GM12878 (cell line): ENCODE data around the gene PRR5L. TPM values are rescaled to one million over a fixed set of nuclear protein-coding genes. Genes with fewer than 3 reads are reported as not detected.

Experiments
- ATAC-seq: fragments of 200-7000 bp; cut with Tn5 transposase; 3 replicates; pipeline ENCODE4 v1.9.1; 2020; ENCODE audit warnings: mild to moderate bottlenecking, moderate library complexity
- BruUV-seq: library from RNA; stranded (reverse); fragments of 400-500 nt; replicated peaks from 2 replicates; lab custom pipeline; 2021; lab: Mats Ljungman, UMichigan
- CTCF ChIA-PET: fragments of 300-600 bp; sonication (Branson Sonifier 250); formaldehyde crosslinking; extraction: SDS; loops from one replicate; lab custom pipeline; 2021; ENCODE audit warnings: inconsistent platforms; lab: Yijun Ruan, JAX
- POLR2A ChIA-PET: fragments of 350-600 bp; formaldehyde crosslinking; extraction: SDS; loops from one replicate; lab custom pipeline; 2021; ENCODE audit warnings: inconsistent platforms; lab: Charles Lee
- RAD21 ChIA-PET: fragments of 300-600 bp; sonication (Branson Sonifier 250); formaldehyde crosslinking; loops from one replicate; lab custom pipeline; 2023; ENCODE audit warnings: antibody characterized with exemption; ENCODE audit not compliant: unreplicated experiment; lab: Charles Lee
- SMC1A ChIA-PET: fragments of 300-600 bp; sonication (Branson Sonifier 250); formaldehyde crosslinking; loops from one replicate; lab custom pipeline; 2023; ENCODE audit not compliant: unreplicated experiment, uncharacterized antibody; lab: Charles Lee
- DNase-seq: peaks from one replicate; pipeline ENCODE4 v3.0.0-alpha.2; 2011; ENCODE audit warnings: low read depth, low spot score
- FAIRE-seq: peaks from 3 replicates; lab custom pipeline; 2011; peaks lifted over from hg19 to GRCh38; lab: Jason Lieb, UNC
- H2AFZ ChIP-seq: 2 replicates; pipeline ENCODE4 v1.6.0; 2011; ENCODE audit warnings: low read depth, low read length, control low read depth; ENCODE audit not compliant: control insufficient read depth
- H3K27ac ChIP-seq: 2 replicates; pipeline ENCODE4 v1.5.1; 2011; ENCODE audit warnings: control low read depth; ENCODE audit not compliant: control insufficient read depth, insufficient read depth
- H3K27me3 ChIP-seq, 2 experiments: replicated peaks in 1 of 2; 2 replicates each; pipeline versions ENCODE4 v1.6.0 to v1.6.1; 2011; ENCODE audit warnings: low read length in 1 of 2; ENCODE audit not compliant: control insufficient read depth in 2 of 2, insufficient read depth in 2 of 2
- H3K36me3 ChIP-seq, 2 experiments: 2 replicates each; pipeline ENCODE4 v1.5.1; 2011; ENCODE audit warnings: low read length in 1 of 2; ENCODE audit not compliant: control insufficient read depth in 2 of 2, insufficient read depth in 2 of 2
- H3K4me1 ChIP-seq: 2 replicates; pipeline ENCODE4 v1.6.1; 2011; ENCODE audit warnings: mild to moderate bottlenecking, low read length, moderate library complexity, mixed read lengths; ENCODE audit not compliant: control insufficient read depth, insufficient read depth
- H3K4me2 ChIP-seq: 2 replicates; pipeline ENCODE4 v1.6.0; 2011; ENCODE audit warnings: control low read depth; ENCODE audit not compliant: control insufficient read depth, insufficient read depth
- H3K4me3 ChIP-seq: fragments of 200-600 bp; sonication (generic); 2 replicates; pipeline ENCODE4 v1.5.1; 2016
- H3K79me2 ChIP-seq: 2 replicates; pipeline ENCODE4 v1.6.0; 2011; ENCODE audit warnings: low read length; ENCODE audit not compliant: control insufficient read depth, insufficient read depth
- H3K9ac ChIP-seq: 2 replicates; pipeline ENCODE4 v1.8.0; 2011; ENCODE audit warnings: low read length, control low read depth, mixed read lengths; ENCODE audit not compliant: control insufficient read depth, insufficient read depth
- H3K9me3 ChIP-seq: replicated peaks from 3 replicates; pipeline ENCODE4 v1.5.1; 2011; ENCODE audit warnings: mild to moderate bottlenecking, low read length; ENCODE audit not compliant: control insufficient read depth, insufficient read depth
- H4K20me1 ChIP-seq: 2 replicates; pipeline ENCODE4 v1.6.0; 2011; ENCODE audit not compliant: control insufficient read depth, insufficient read depth
- DPF2 ChIP-seq: fragments of 450-650 bp; IDR thresholded peaks from 2 replicates; pipeline ENCODE4 v1.6.1; 2017; ENCODE audit warnings: mild to moderate bottlenecking
- ELK1 ChIP-seq: IDR thresholded peaks from 2 replicates; pipeline ENCODE4 v1.6.1; 2012; ENCODE audit warnings: low read depth, low read length, improper control_type of control experiment
- KDM1A ChIP-seq: fragments of 200-600 bp; sonication (generic); IDR thresholded peaks from 2 replicates; pipeline ENCODE4 v1.6.1; 2016; ENCODE audit warnings: borderline replicate concordance
- PAX8 ChIP-seq: fragments of 450-650 bp; IDR thresholded peaks from 2 replicates; pipeline ENCODE4 v1.6.1; 2017; ENCODE audit warnings: mild to moderate bottlenecking, moderate library complexity
- RB1 ChIP-seq: fragments of 450-650 bp; formaldehyde crosslinking; IDR thresholded peaks from 2 replicates; pipeline ENCODE4 v1.6.1; 2017; ENCODE audit warnings: mild to moderate bottlenecking, borderline replicate concordance
- SMC3 ChIP-seq: IDR thresholded peaks from 2 replicates; pipeline ENCODE4 v1.6.1; 2011; ENCODE audit warnings: low read length, improper control_type of control experiment, borderline replicate concordance
- TCF7 ChIP-seq: IDR thresholded peaks from 2 replicates; pipeline ENCODE4 v1.6.1; 2014; ENCODE audit warnings: antibody characterized with exemption, borderline replicate concordance
- ZNF384 ChIP-seq: IDR thresholded peaks from 2 replicates; pipeline ENCODE4 v1.6.1; 2012; ENCODE audit warnings: low read depth, mild to moderate bottlenecking, low read length, improper control_type of control experiment, borderline replicate concordance
- ZNF687 ChIP-seq: fragments of 450-650 bp; IDR thresholded peaks from 2 replicates; pipeline ENCODE4 v1.6.1; 2017; ENCODE audit warnings: mild to moderate bottlenecking, moderate library complexity
- WGBS: methylation state at CpG from one replicate; pipeline ENCODE4 v1.1.6; 2016; ENCODE audit warnings: low lambda C conversion rate; ENCODE audit not compliant: insufficient replicate concordance, insufficient coverage; ENCODE audit errors: missing lambda C conversion rate; 5-methylcytosine and 5-hydroxymethylcytosine counted together
- in situ Hi-C: fragments of 300-500 bp; cut with MboI; formaldehyde crosslinking; loops from 9 replicates; pipeline ENCODE4 v1.14.3; 2018; ENCODE audit warnings: mixed read lengths
- intact Hi-C: fragments of 100-400 bp; cut with micrococcal nuclease; formaldehyde crosslinking; loops from one replicate; pipeline ENCODE4 v1.14.2; 2022; ENCODE audit not compliant: unreplicated experiment
- polyA plus RNA-seq, 11 experiments: library from polyadenylated mRNA; depleted of rRNA in 4 of 11; unstranded in 6 of 11; stranded (reverse) in 5 of 11; fragments of >200 nt; fragmentation: Nextera tagmentation in 4 of 11; fragmentation: Illumina TruSeq in 1 of 11; extraction: Ambion mirVana in 4 of 11; extraction: Trizol in 1 of 11; gene quantifications; 1 replicate in 1 of 11; 2 replicates in 10 of 11; pipeline versions ENCODE4 v1.2.1 to v1.2.3, GENCODE V29; 2011 to 2016; ENCODE audit warnings: inconsistent platforms in 2 of 11, missing spikeins in 2 of 11, low read depth in 1 of 11
- total RNA-seq, 4 experiments: library from RNA; depleted of rRNA in 3 of 4; stranded (reverse); fragments of >200 nt in 3 of 4; fragmentation: Illumina TruSeq in 1 of 4; extraction: Trizol in 1 of 4; gene quantifications; 2 replicates each; pipeline versions ENCODE4 v1.2.1 to v1.2.3, GENCODE V29; 2013 to 2021

Gene PRR5L
- total and polyA plus RNA-seq, 10 of the 15 experiments (the other 5 are each of a cell fraction or from before 2014, with no cell fraction given) = 0.11 to 4.2 (median 0.67) TPM; not detected in 1

- no peak overlapping the region for H3K27ac ChIP-seq
- RAD21 ChIA-PET = no interaction called here
- H2AFZ ChIP-seq = no peak overlapping the region
- POLR2A ChIA-PET = no interaction called here
- H3K9me3 ChIP-seq = no peaks in the 10 kb centered on the region
- no peak overlapping the region for H3K4me2 ChIP-seq
- no peaks in the 10 kb centered on the region for H4K20me1 ChIP-seq
- H3K9ac ChIP-seq = no peak overlapping the region
- intact Hi-C loops = no loop called here
- DNase-seq (no peak), ATAC-seq (no peak), FAIRE-seq (no peak)
- BruUV-seq = no TSS peak
- 28% methylated on average over 8 of the region's 8 CpGs for WGBS
- CTCF ChIA-PET = no interaction called here
- H3K36me3 ChIP-seq = no peaks in the 10 kb centered on the region
- in situ Hi-C loops = no loop called here
- TF ChIP-seq ELK1 (no peak), PAX8 (no peak), SMC3 (no peak), TCF7 (no peak), ZNF687 (no peak), ZNF384 (no peak), RB1 (no peak), KDM1A (no peak), DPF2 (no peak)
- SMC1A ChIA-PET = interaction anchor here (1.0 to 1.5 kb wide), 2 partner anchors 20 to 111 kb away, joined by 3 to 4 read pairs; no protein-coding TSS in a partner anchor
- H3K79me2 ChIP-seq = no peaks in the 10 kb centered on the region
- H3K27me3 ChIP-seq = no peaks in the 10 kb centered on the region; a peak in 2 of 4 replicates
- peaks cover 5% of the 10 kb centered on the region for H3K4me1 ChIP-seq
- H3K4me3 ChIP-seq = no peak overlapping the region
Measured at GRCh38 chr11:36458129-36458915, 162.2 kb downstream of the PRR5L start.
